Stomach (tissue), 4 donors: Measurements from ENCODE around the gene RUNX1.

Source experiments
- CTCF ChIP-seq, 7 experiments: fragments of 450-650 bp in 4 of 7; fragments of 200-600 bp in 3 of 7; sonication (generic) in 3 of 7; IDR thresholded peaks; one replicate each; pipeline ENCODE4 v1.5.1; 2016 to 2019; ENCODE audit warnings: antibody characterized with exemption in 7 of 7, control low read depth in 2 of 7, mild to moderate bottlenecking in 1 of 7
- EP300 ChIP-seq: sonication (generic); formaldehyde crosslinking; IDR thresholded peaks from one replicate; pipeline ENCODE4 v1.6.1; 2017; ENCODE audit warnings: antibody characterized with exemption
- POLR2A ChIP-seq, 4 donors: fragments of 450-650 bp; IDR thresholded peaks; one replicate each; pipeline ENCODE4 v1.6.1; 2016; ENCODE audit warnings: antibody characterized with exemption in 4 of 4, control low read depth in 2 of 4, mild to moderate bottlenecking in 1 of 4, moderate library complexity in 1 of 4
- POLR2AphosphoS5 ChIP-seq, 3 donors: sonication (generic); formaldehyde crosslinking; IDR thresholded peaks; one replicate each; pipeline ENCODE4 v1.6.1; 2016; ENCODE audit warnings: antibody characterized with exemption in 3 of 3

GRCh38 chr21:35077466-35077865 lies 28.4 kb upstream of the RUNX1 start:
- TF ChIP-seq POLR2A (IDR thresholded peaks at IDR 0.05) (no peak), CTCF (IDR thresholded peaks at IDR 0.05) (no peak), POLR2AphosphoS5 (IDR thresholded peaks at IDR 0.05) (no peak), EP300 (no peak)
